Suprapubic skin (tissue), 4 donors: Measurements from ENCODE around the gene PFKFB4. TPM values are rescaled to one million over a fixed set of nuclear protein-coding genes. Genes with fewer than 3 reads are reported as not detected.
"Not testable (repeated sequence)": the region's sequence is repeated elsewhere in the genome, so short reads cannot be mapped to it uniquely, and the experiment has no call there.

Experiments used
- DNase-seq, 2 donors: peaks; one replicate each; pipeline ENCODE4 v3.0.0-alpha.2; 2019; ENCODE audit warnings: low spot score in 2 of 2
- H3K27ac ChIP-seq: fragments of 200-600 bp; sonication (generic); one replicate; pipeline ENCODE4 v1.5.1; 2019
- H3K27me3 ChIP-seq: fragments of 200-600 bp; sonication (generic); one replicate; pipeline ENCODE4 v1.5.1; 2019
- H3K36me3 ChIP-seq: fragments of 200-600 bp; sonication (generic); one replicate; pipeline ENCODE4 v1.5.1; 2019
- H3K4me1 ChIP-seq: fragments of 200-600 bp; sonication (generic); one replicate; pipeline ENCODE4 v1.5.1; 2019
- H3K4me3 ChIP-seq: fragments of 200-600 bp; sonication (generic); one replicate; pipeline ENCODE4 v1.5.1; 2019; ENCODE audit warnings: mild to moderate bottlenecking
- H3K9me3 ChIP-seq: fragments of 200-600 bp; sonication (generic); one replicate; pipeline ENCODE4 v1.5.1; 2019
- CTCF ChIP-seq, 2 donors: fragments of 200-600 bp in 1 of 2; fragments of 450-650 bp in 1 of 2; sonication (generic) in 1 of 2; IDR thresholded peaks; one replicate each; pipeline ENCODE4 v1.5.1; 2016 to 2019; ENCODE audit warnings: antibody characterized with exemption in 2 of 2, mild to moderate bottlenecking in 1 of 2, moderate library complexity in 1 of 2
- EP300 ChIP-seq: sonication (generic); formaldehyde crosslinking; IDR thresholded peaks from one replicate; pipeline ENCODE4 v1.6.1; 2017; ENCODE audit warnings: antibody characterized with exemption
- POLR2A ChIP-seq, 2 donors: fragments of 450-650 bp; IDR thresholded peaks; one replicate each; pipeline ENCODE4 v1.6.1; 2017; ENCODE audit warnings: antibody characterized with exemption in 2 of 2, mild to moderate bottlenecking in 2 of 2, moderate library complexity in 2 of 2
- POLR2AphosphoS5 ChIP-seq, 3 donors: sonication (generic); formaldehyde crosslinking; IDR thresholded peaks; one replicate each; pipeline ENCODE4 v1.6.1; 2017; ENCODE audit warnings: antibody characterized with exemption in 3 of 3
- WGBS: methylation state at CpG from one replicate; pipeline ENCODE4 v1.1.5; 2018; 5-methylcytosine and 5-hydroxymethylcytosine counted together
- total RNA-seq, 4 donors: library from RNA; depleted of rRNA; stranded (reverse); fragments of >200 nt; gene quantifications; one replicate each; pipeline ENCODE4 v1.1.0, GENCODE V29; 2016

The PFKFB4 gene
- total RNA-seq, 4 donors from 2014 or later = 3.6 to 12.7 (median 8.3) TPM

GRCh38 chr3:48536116-48536515 is 20.5 kb downstream of the PFKFB4 start:
- no peak for DNase-seq
- Histone ChIP-seq H3K27ac (no peak overlapping the region), H3K9me3 (no peaks in the 10 kb centered on the region), H3K27me3 (no peaks in the 10 kb centered on the region), H3K36me3 (peaks cover 13% of the 10 kb centered on the region), H3K4me1 (no peaks in the 10 kb centered on the region), H3K4me3 (no peak overlapping the region)
- TF ChIP-seq CTCF (IDR thresholded peaks at IDR 0.05) = no peak
- TF ChIP-seq EP300 = no peak
- TF ChIP-seq POLR2A (IDR thresholded peaks at IDR 0.05) = no peak
- no peak for TF ChIP-seq POLR2AphosphoS5 (IDR thresholded peaks at IDR 0.05)
- WGBS = 95% methylated on average over 19 of the region's 19 CpGs

DNA sequence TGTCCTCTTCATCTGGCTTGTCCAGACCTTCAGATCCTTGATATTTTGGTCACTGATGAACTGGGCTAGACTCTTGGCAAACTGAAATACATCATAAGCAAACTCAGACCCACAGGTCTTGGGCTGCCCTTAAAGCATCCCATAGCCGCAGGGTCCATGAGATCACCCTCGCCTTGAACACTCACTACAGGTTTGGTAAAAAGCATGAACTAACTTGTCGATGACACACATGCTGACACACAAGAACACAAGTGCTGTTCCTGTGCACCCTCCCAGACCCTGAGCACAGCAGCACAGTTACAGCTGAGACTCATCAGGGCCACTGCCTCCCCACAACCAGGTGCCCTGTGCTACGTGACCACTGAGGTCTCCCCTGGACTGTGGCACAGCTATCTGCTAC is 21.0 kb downstream of the PFKFB4 start:
- H3K27me3 ChIP-seq = no peaks in the 10 kb centered on the region
- no peak for TF ChIP-seq EP300
- no peak for TF ChIP-seq POLR2A (IDR thresholded peaks at IDR 0.05)
- TF ChIP-seq POLR2AphosphoS5 (IDR thresholded peaks at IDR 0.05) = no peak
- no peak for TF ChIP-seq CTCF (IDR thresholded peaks at IDR 0.05)
- no peaks in the 10 kb centered on the region for H3K4me1 ChIP-seq
- H3K27ac ChIP-seq = no peak overlapping the region
- WGBS = 78% methylated on average over 4 of the region's 4 CpGs
- DNase-seq = no peak
- no peaks in the 10 kb centered on the region for H3K9me3 ChIP-seq
- peaks cover 13% of the 10 kb centered on the region for H3K36me3 ChIP-seq
- no peak overlapping the region for H3K4me3 ChIP-seq

DNA sequence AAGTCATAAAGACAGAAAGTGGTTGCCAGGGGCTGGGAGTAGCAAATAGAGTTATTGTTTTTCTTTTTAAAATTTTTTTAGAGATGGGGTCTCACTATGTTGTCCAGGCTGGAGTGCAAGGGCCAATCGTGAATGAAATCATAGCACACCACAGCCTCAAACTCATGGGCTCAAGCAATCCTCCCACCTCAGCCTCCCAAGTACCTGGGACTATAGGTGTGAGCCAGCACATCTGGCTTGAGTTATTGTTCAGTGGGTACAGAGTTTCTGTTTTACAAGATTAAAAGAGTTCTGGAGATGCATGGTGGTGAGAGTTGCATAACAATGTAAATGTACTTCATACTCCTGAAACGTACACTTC is 23.6 kb downstream of the PFKFB4 start:
- no peak for DNase-seq
- Histone ChIP-seq H3K36me3 (peaks cover 10% of the 10 kb centered on the region), H3K9me3 (no peaks in the 10 kb centered on the region), H3K27me3 (no peaks in the 10 kb centered on the region), H3K27ac (no peak overlapping the region), H3K4me1 (no peaks in the 10 kb centered on the region), H3K4me3 (no peak overlapping the region)
- no peak for TF ChIP-seq POLR2AphosphoS5 (IDR thresholded peaks at IDR 0.05)
- TF ChIP-seq POLR2A (IDR thresholded peaks at IDR 0.05) = no peak
- TF ChIP-seq EP300 = no peak
- no peak for TF ChIP-seq CTCF (IDR thresholded peaks at IDR 0.05)
- WGBS = 88% methylated on average over 2 of the region's 2 CpGs

GRCh38 chr3:48532271-48532976 is 24.2 kb downstream of the PFKFB4 start:
- H3K36me3 ChIP-seq = peaks cover 10% of the 10 kb centered on the region
- H3K4me1 ChIP-seq = no peaks in the 10 kb centered on the region

GRCh38 chr3:48530701-48531100 is 25.9 kb downstream of the PFKFB4 start:
- H3K4me1 ChIP-seq, H3K36me3 ChIP-seq, H3K27me3 ChIP-seq, H3K4me3 ChIP-seq, H3K27ac ChIP-seq, H3K9me3 ChIP-seq, DNase-seq: not testable (repeated sequence)
- WGBS = 100% methylated on average over 4 of the region's 4 CpGs

More at GRCh38 chr3:48532271-48532976, 24.2 kb downstream of the PFKFB4 start:
- Histone ChIP-seq H3K4me3 (no peak overlapping the region), H3K9me3 (no peaks in the 10 kb centered on the region), H3K27ac (no peak overlapping the region), H3K27me3 (no peaks in the 10 kb centered on the region)
- no peak for DNase-seq
- no peak for TF ChIP-seq POLR2AphosphoS5 (IDR thresholded peaks at IDR 0.05)
- TF ChIP-seq EP300 = no peak
- no peak for TF ChIP-seq POLR2A (IDR thresholded peaks at IDR 0.05)
- no peak for TF ChIP-seq CTCF (IDR thresholded peaks at IDR 0.05)
- WGBS = 95% methylated on average over 6 of the region's 6 CpGs

- Histone ChIP-seq H3K27ac (no peak overlapping the region), H3K36me3 (peaks cover 5% of the 10 kb centered on the region)
Measured at GRCh38 chr3:48528754-48529153, 27.8 kb downstream of the PFKFB4 start.

More at GRCh38 chr3:48528754-48529153, 27.8 kb downstream of the PFKFB4 start:
- WGBS = 87% methylated on average over 3 of the region's 3 CpGs
- H3K9me3 ChIP-seq = no peaks in the 10 kb centered on the region
- TF ChIP-seq EP300 (no peak), POLR2AphosphoS5 (IDR thresholded peaks at IDR 0.05) (no peak), POLR2A (IDR thresholded peaks at IDR 0.05) (no peak), CTCF (IDR thresholded peaks at IDR 0.05) (no peak)
- H3K4me3 ChIP-seq = no peak overlapping the region
- no peak for DNase-seq
- H3K27me3 ChIP-seq = no peaks in the 10 kb centered on the region
- H3K4me1 ChIP-seq = no peaks in the 10 kb centered on the region
